A673 (cell line): ENCODE data around the gene ANKRD55. TPM values are rescaled to one million over a fixed set of nuclear protein-coding genes. Genes with fewer than 3 reads are reported as not detected.

ENCODE experiments used
- BruUV-seq: library from RNA; stranded (reverse); fragments of 400-500 nt; replicated peaks from 2 replicates; lab custom pipeline; 2021; lab: Mats Ljungman, UMichigan
- CTCF ChIA-PET: fragments of 300-600 bp; sonication (Branson Sonifier 250); formaldehyde crosslinking; loops from one replicate; lab custom pipeline; 2022; ENCODE audit warnings: antibody characterized with exemption; lab: Charles Lee
- POLR2A ChIA-PET: fragments of 300-600 bp; sonication (Branson Sonifier 250); formaldehyde crosslinking; loops from one replicate; lab custom pipeline; 2022; ENCODE audit warnings: antibody characterized with exemption; ENCODE audit not compliant: low non-redundant PET; lab: Charles Lee
- DNase-seq: peaks from one replicate; pipeline ENCODE4 v3.0.0-alpha.2; 2015; ENCODE audit warnings: low spot score
- H3K27ac ChIP-seq: fragments of 200-600 bp; sonication (generic); 2 replicates; pipeline ENCODE4 v1.5.1; 2016; ENCODE audit warnings: mixed run types, low read depth, mild to moderate bottlenecking, mixed read lengths, antibody characterized with exemption, low read length; ENCODE audit not compliant: poor library complexity, severe bottlenecking
- H3K27me3 ChIP-seq: fragments of 200-600 bp; sonication (generic); replicated peaks from 2 replicates; pipeline ENCODE4 v1.6.1; 2017; ENCODE audit warnings: mixed run types, low read depth, mild to moderate bottlenecking, mixed read lengths, antibody characterized with exemption, low read length; ENCODE audit not compliant: insufficient read depth, poor library complexity
- H3K36me3 ChIP-seq: fragments of 200-600 bp; sonication (generic); 2 replicates; pipeline ENCODE4 v1.6.1; 2016; ENCODE audit warnings: mixed run types, mild to moderate bottlenecking, mixed read lengths, antibody characterized with exemption, low read length; ENCODE audit not compliant: insufficient read depth, poor library complexity, severe bottlenecking
- H3K4me1 ChIP-seq: fragments of 200-600 bp; sonication (generic); 2 replicates; pipeline ENCODE4 v1.6.1; 2017; ENCODE audit warnings: mixed run types, mild to moderate bottlenecking, mixed read lengths, antibody characterized with exemption, low read length; ENCODE audit not compliant: insufficient read depth, poor library complexity, severe bottlenecking
- H3K4me3 ChIP-seq: fragments of 200-600 bp; sonication (generic); 2 replicates; pipeline ENCODE4 v1.5.1; 2016; ENCODE audit warnings: low read depth, mixed run types, mild to moderate bottlenecking, mixed read lengths, low read length; ENCODE audit not compliant: poor library complexity, severe bottlenecking
- H3K9me3 ChIP-seq: fragments of 200-600 bp; sonication (generic); 2 replicates; pipeline ENCODE4 v1.6.1; 2016; ENCODE audit warnings: mixed run types, low read depth, mild to moderate bottlenecking, mixed read lengths, antibody characterized with exemption, low read length; ENCODE audit not compliant: poor library complexity, severe bottlenecking
- EZH2 ChIP-seq: fragments of 200-600 bp; sonication (generic); IDR thresholded peaks from 2 replicates; pipeline ENCODE4 v1.6.1; 2017; ENCODE audit warnings: borderline replicate concordance, low read depth, mild to moderate bottlenecking, mixed read lengths, antibody characterized with exemption, low read length; ENCODE audit not compliant: poor library complexity, severe bottlenecking
- intact Hi-C: fragments of 100-400 bp; cut with micrococcal nuclease; formaldehyde crosslinking; loops from one replicate; pipeline ENCODE4 v1.10.0; 2022; ENCODE audit not compliant: unreplicated experiment
- total RNA-seq: library from RNA; stranded (reverse); gene quantifications from 2 replicates; pipeline ENCODE4 v1.2.3, GENCODE V29; 2021
- TF ChIP-seq, protein P1 (sequence below): fragments of 300-800, 200-600 bp; sonication (generic); conservative IDR thresholded peaks from 2 replicates; pipeline ENCODE4 v1.5.1; 2017; ENCODE audit warnings: low read depth, mild to moderate bottlenecking, antibody characterized with exemption, low read length, moderate library complexity, mixed read lengths

Gene ANKRD55
- total RNA-seq, 1 experiment from 2014 or later = not detected

DNA sequence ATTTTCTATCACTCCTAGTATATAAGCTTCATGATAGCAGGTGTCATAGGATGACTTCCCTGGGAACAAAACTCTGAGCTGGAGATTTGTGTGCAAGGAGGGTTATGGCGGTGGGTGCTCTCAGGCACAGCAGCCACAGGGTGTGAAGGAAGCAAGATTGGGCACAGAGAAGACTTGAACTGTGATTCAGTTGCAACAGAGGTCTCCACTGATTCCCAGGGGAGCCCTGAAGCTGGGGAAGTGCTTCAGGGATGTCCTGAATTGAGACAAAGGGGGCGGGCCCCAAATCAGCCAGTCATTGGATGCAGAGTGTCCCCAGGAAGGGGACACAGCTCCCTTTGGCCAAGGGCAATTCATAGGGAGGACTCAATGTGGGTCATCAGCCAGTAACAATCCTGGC is 44.4 kb upstream of the ANKRD55 start:
- Histone ChIP-seq H3K4me3 (no peak overlapping the region), H3K4me1 (no peaks in the 10 kb centered on the region), H3K27ac (no peak overlapping the region), H3K27me3 (no peaks in the 10 kb centered on the region), H3K36me3 (no peaks in the 10 kb centered on the region), H3K9me3 (no peaks in the 10 kb centered on the region)
- no TSS peak for BruUV-seq
- ChIA-PET CTCF (no interaction called here), POLR2A (no interaction called here)
- intact Hi-C loops = loop anchor here (10.0 kb wide), 2 partner anchors 627 to 857 kb away; partner anchors contain the start of gene SETD9
- DNase-seq = no peak
- TF ChIP-seq, protein P1, sequence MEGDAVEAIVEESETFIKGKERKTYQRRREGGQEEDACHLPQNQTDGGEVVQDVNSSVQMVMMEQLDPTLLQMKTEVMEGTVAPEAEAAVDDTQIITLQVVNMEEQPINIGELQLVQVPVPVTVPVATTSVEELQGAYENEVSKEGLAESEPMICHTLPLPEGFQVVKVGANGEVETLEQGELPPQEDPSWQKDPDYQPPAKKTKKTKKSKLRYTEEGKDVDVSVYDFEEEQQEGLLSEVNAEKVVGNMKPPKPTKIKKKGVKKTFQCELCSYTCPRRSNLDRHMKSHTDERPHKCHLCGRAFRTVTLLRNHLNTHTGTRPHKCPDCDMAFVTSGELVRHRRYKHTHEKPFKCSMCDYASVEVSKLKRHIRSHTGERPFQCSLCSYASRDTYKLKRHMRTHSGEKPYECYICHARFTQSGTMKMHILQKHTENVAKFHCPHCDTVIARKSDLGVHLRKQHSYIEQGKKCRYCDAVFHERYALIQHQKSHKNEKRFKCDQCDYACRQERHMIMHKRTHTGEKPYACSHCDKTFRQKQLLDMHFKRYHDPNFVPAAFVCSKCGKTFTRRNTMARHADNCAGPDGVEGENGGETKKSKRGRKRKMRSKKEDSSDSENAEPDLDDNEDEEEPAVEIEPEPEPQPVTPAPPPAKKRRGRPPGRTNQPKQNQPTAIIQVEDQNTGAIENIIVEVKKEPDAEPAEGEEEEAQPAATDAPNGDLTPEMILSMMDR = no peak

DNA sequence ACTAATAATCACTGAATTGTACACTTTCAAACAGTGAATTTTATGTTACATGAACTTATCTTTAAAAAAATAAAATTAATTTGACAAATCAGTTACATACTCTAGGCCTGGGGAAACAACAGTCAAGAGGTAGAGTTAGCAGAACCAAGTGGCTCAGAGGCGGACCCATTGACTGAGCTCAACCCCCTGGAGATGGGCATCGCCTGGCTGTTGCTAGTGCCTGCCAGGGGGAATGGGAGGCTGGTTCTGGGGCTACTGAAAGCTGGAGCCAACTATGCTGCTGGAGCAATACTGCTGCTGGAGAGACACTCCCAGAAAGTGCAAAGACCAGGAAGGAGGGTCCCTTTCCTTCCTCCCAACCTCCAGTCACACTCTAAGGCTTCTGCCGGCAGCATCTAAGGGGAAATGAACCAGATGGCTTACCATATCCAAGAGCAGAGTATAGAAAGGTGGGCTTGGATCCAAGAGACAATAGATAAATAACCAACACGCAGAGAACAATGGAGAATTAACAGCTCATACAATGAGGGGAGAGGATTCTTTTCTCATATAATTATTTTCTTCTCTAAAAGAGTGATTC is 40.3 kb upstream of the ANKRD55 start:
- no peaks in the 10 kb centered on the region for H3K4me1 ChIP-seq
- POLR2A ChIA-PET = no interaction called here
- intact Hi-C loops = loop anchor here (5.0 to 10.0 kb wide), 3 partner anchors 631 to 999 kb away; partner anchors contain the start of gene SETD9

DNA sequence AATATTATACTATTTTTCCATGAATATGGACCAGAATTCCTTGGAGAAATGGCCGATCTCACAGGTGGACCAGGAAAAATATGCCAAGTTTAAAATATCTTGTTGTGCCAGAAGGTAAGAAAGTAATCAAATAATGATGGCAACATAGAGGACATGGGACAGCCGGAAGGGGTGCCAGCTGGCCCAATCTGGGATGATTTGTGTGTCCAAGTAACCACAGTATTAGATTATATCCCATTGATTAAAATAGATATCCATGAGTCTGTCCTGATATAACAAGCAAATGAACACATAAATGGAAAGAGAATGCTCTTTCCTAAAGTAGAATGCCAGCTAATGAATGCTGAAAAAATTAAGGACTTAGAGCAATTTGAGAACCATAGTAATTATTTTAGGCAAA is 39.6 kb upstream of the ANKRD55 start:
- intact Hi-C loops = loop anchor here (5.0 to 10.0 kb wide), 3 partner anchors 632 to 1000 kb away; partner anchors contain the start of gene SETD9
- TF ChIP-seq, protein P1 = no peak
- TF ChIP-seq EZH2 = no peak
- Histone ChIP-seq H3K36me3 (no peaks in the 10 kb centered on the region), H3K4me1 (no peaks in the 10 kb centered on the region), H3K4me3 (no peak overlapping the region), H3K27ac (no peak overlapping the region), H3K9me3 (no peaks in the 10 kb centered on the region), H3K27me3 (no peaks in the 10 kb centered on the region)
- ChIA-PET POLR2A (no interaction called here), CTCF (no interaction called here)
- no TSS peak for BruUV-seq
- DNase-seq = no peak

More for the DNA sequence above, 40.3 kb upstream of the ANKRD55 start:
- no peak for DNase-seq
- BruUV-seq = no TSS peak
- Histone ChIP-seq H3K27ac (no peak overlapping the region), H3K27me3 (no peaks in the 10 kb centered on the region), H3K9me3 (no peaks in the 10 kb centered on the region), H3K36me3 (no peaks in the 10 kb centered on the region), H3K4me3 (no peak overlapping the region)
- TF ChIP-seq, protein P1 = no peak
- no peak for TF ChIP-seq EZH2
- CTCF ChIA-PET = no interaction called here
